H1 (cell line): Measurements from ENCODE around the gene TCF4. TPM values are rescaled to one million over a fixed set of nuclear protein-coding genes. Genes with fewer than 3 reads are reported as not detected.

Source experiments
- CTCF ChIA-PET: fragments of 300-600 bp; sonication (Branson Sonifier 250); formaldehyde crosslinking; loops from one replicate; lab custom pipeline; 2021; ENCODE audit not compliant: partially characterized antibody; lab: Charles Lee
- POLR2A ChIA-PET: fragments of 300-600 bp; sonication (Branson Sonifier 250); formaldehyde crosslinking; loops from one replicate; lab custom pipeline; 2021; ENCODE audit warnings: inconsistent platforms; ENCODE audit not compliant: partially characterized antibody; lab: Charles Lee
- DNase-seq, 2 experiments: peaks; one replicate each; pipeline versions ENCODE4 v3.0.0 to v3.0.0-alpha.2; 2010 to 2022; ENCODE audit warnings: low spot score in 2 of 2, low read depth in 1 of 2, mixed read lengths in 1 of 2
- FAIRE-seq: peaks from 2 replicates; lab custom pipeline; 2011; peaks lifted over from hg19 to GRCh38; lab: Jason Lieb, UNC
- H2AFZ ChIP-seq: 2 replicates; pipeline ENCODE4 v1.8.1; 2012; ENCODE audit warnings: low read length, inconsistent platforms
- H2AK5ac ChIP-seq: 2 replicates; pipeline ENCODE4 v1.6.1; 2013; ENCODE audit warnings: low read depth, low read length
- H2BK120ac ChIP-seq: replicated peaks from 2 replicates; pipeline ENCODE3; 2013; ENCODE audit warnings: low read depth, low read length, inconsistent platforms
- H2BK12ac ChIP-seq: 2 replicates; pipeline ENCODE4 v1.6.1; 2013; ENCODE audit warnings: low read depth, low read length
- H2BK15ac ChIP-seq: 2 replicates; pipeline ENCODE4 v1.6.1; 2013; ENCODE audit warnings: low read length
- H2BK20ac ChIP-seq: 2 replicates; pipeline ENCODE4 v1.6.1; 2013; ENCODE audit warnings: low read length
- H2BK5ac ChIP-seq: 2 replicates; pipeline ENCODE4 v1.6.1; 2013; ENCODE audit warnings: low read depth, low read length
- H3K14ac ChIP-seq: 2 replicates; pipeline ENCODE4 v1.6.1; 2013; ENCODE audit warnings: inconsistent platforms; ENCODE audit not compliant: insufficient read length
- H3K18ac ChIP-seq: 2 replicates; pipeline ENCODE4 v1.6.1; 2013; ENCODE audit warnings: low read length; ENCODE audit errors: extremely low read depth
- H3K23ac ChIP-seq: 2 replicates; pipeline ENCODE4 v1.6.1; 2013; ENCODE audit warnings: inconsistent platforms; ENCODE audit not compliant: insufficient read length
- H3K23me2 ChIP-seq: 2 replicates; pipeline ENCODE4 v1.6.1; 2013; ENCODE audit warnings: low read depth, low read length
- H3K27ac ChIP-seq: 2 replicates; pipeline ENCODE4 v1.6.1; 2011; ENCODE audit warnings: low read depth, low read length, inconsistent platforms
- H3K27me3 ChIP-seq, 4 experiments: replicated peaks in 1 of 4; 1 replicate in 1 of 4; 2 replicates in 3 of 4; pipeline versions ENCODE4 v1.6.1 to v1.8.1; 2011 to 2013; ENCODE audit warnings: low read length in 3 of 4, mild to moderate bottlenecking in 3 of 4, inconsistent platforms in 2 of 4, mixed read lengths in 2 of 4, moderate library complexity in 1 of 4; ENCODE audit not compliant: control insufficient read depth in 3 of 4, insufficient read depth in 3 of 4; ENCODE audit errors: extremely low read depth in 1 of 4
- H3K36me3 ChIP-seq, 4 experiments: 2 replicates each; pipeline versions ENCODE4 v1.6.1 to v1.8.1; 2011 to 2013; ENCODE audit warnings: mild to moderate bottlenecking in 4 of 4, low read length in 3 of 4, moderate library complexity in 2 of 4, control low read depth in 1 of 4, inconsistent platforms in 1 of 4; ENCODE audit not compliant: insufficient read depth in 4 of 4, control insufficient read depth in 2 of 4
- H3K4ac ChIP-seq: replicated peaks from 2 replicates; pipeline ENCODE3; 2013; ENCODE audit warnings: low read length, low read depth, mixed read lengths, inconsistent platforms; ENCODE audit not compliant: insufficient read length
- H3K4me1 ChIP-seq, 4 experiments: replicated peaks in 1 of 4; 1 replicate in 1 of 4; 2 replicates in 3 of 4; pipeline versions ENCODE4 v1.6.1 to v1.8.1; 2011 to 2013; ENCODE audit warnings: low read length in 3 of 4, inconsistent platforms in 2 of 4, mixed read lengths in 1 of 4; ENCODE audit not compliant: insufficient read depth in 4 of 4, control insufficient read depth in 3 of 4
- H3K4me2 ChIP-seq, 2 experiments: 2 replicates each; pipeline versions ENCODE4 v1.6.1 to v1.8.1; 2011 to 2013; ENCODE audit warnings: low read depth in 2 of 2, low read length in 2 of 2, control low read depth in 1 of 2, inconsistent platforms in 1 of 2, mild to moderate bottlenecking in 1 of 2; ENCODE audit not compliant: insufficient read depth in 1 of 2
- H3K4me3 ChIP-seq, 4 experiments: fragments of 200-600, 300-600 bp in 1 of 4; sonication (generic), shearing (Covaris generic), sonication (Bioruptor Twin) in 1 of 4; 2 replicates each; pipeline versions ENCODE4 v1.5.1 to v1.8.1; 2011 to 2016; ENCODE audit warnings: low read length in 4 of 4, low read depth in 3 of 4, control low read depth in 2 of 4, inconsistent platforms in 2 of 4, mild to moderate bottlenecking in 2 of 4, mixed read lengths in 1 of 4, moderate library complexity in 1 of 4; ENCODE audit not compliant: insufficient read depth in 2 of 4; ENCODE audit errors: extremely low read depth in 1 of 4
- H3K56ac ChIP-seq: replicated peaks from 2 replicates; pipeline ENCODE3; 2013; ENCODE audit warnings: low read depth, mild to moderate bottlenecking, mixed read lengths, low read length, inconsistent platforms; ENCODE audit not compliant: insufficient read length
- H3K79me1 ChIP-seq: 2 replicates; pipeline ENCODE4 v1.6.1; 2013; ENCODE audit warnings: low read depth, low read length, control low read depth
- H3K79me2 ChIP-seq, 2 experiments: 2 replicates each; pipeline versions ENCODE4 v1.6.1 to v1.8.1; 2012 to 2013; ENCODE audit warnings: low read length in 2 of 2, mild to moderate bottlenecking in 2 of 2, inconsistent platforms in 1 of 2; ENCODE audit not compliant: insufficient read depth in 2 of 2, control insufficient read depth in 1 of 2
- H3K9ac ChIP-seq, 4 experiments: replicated peaks in 1 of 4; 1 replicate in 1 of 4; 2 replicates in 3 of 4; pipeline versions ENCODE4 v1.6.1 to v1.8.1; 2011 to 2013; ENCODE audit warnings: low read depth in 3 of 4, low read length in 3 of 4, control low read depth in 2 of 4, mild to moderate bottlenecking in 2 of 4, moderate library complexity in 2 of 4, inconsistent platforms in 1 of 4; ENCODE audit errors: extremely low read depth in 1 of 4
- H3K9me3 ChIP-seq, 2 experiments: 2 replicates each; pipeline versions ENCODE4 v1.6.1 to v1.8.1; 2012 to 2013; ENCODE audit warnings: mild to moderate bottlenecking in 2 of 2, moderate library complexity in 2 of 2, control low read depth in 1 of 2, inconsistent platforms in 1 of 2, low read depth in 1 of 2, low read length in 1 of 2, mixed read lengths in 1 of 2; ENCODE audit not compliant: insufficient read depth in 2 of 2
- H4K20me1 ChIP-seq, 2 experiments: replicated peaks in 1 of 2; 2 replicates each; pipeline versions ENCODE3 to v1.8.1; 2011 to 2013; ENCODE audit warnings: inconsistent platforms in 2 of 2, low read length in 2 of 2, mild to moderate bottlenecking in 1 of 2; ENCODE audit not compliant: insufficient read depth in 2 of 2, control insufficient read depth in 1 of 2
- H4K5ac ChIP-seq: 2 replicates; pipeline ENCODE4 v1.6.1; 2013; ENCODE audit warnings: low read length, low read depth, mixed read lengths, inconsistent platforms; ENCODE audit not compliant: insufficient read length
- H4K8ac ChIP-seq: 2 replicates; pipeline ENCODE4 v1.8.0; 2013; ENCODE audit warnings: mild to moderate bottlenecking, moderate library complexity, low read length, inconsistent platforms; ENCODE audit not compliant: insufficient read depth; ENCODE audit errors: extremely low read depth
- H4K91ac ChIP-seq: replicated peaks from 2 replicates; pipeline ENCODE3; 2013; ENCODE audit warnings: low read length, mixed read lengths, inconsistent platforms; ENCODE audit not compliant: insufficient read length
- KDM5A ChIP-seq: fragments of 200-600 bp; IDR thresholded peaks from 2 replicates; pipeline ENCODE4 v1.7.1; 2012; ENCODE audit warnings: mild to moderate bottlenecking, low read length, inconsistent platforms, mixed read lengths
- SIX5 ChIP-seq: IDR thresholded peaks from 2 replicates; pipeline ENCODE4 v1.6.1; 2011; ENCODE audit warnings: mild to moderate bottlenecking, low read depth, low read length
- WGBS, 2 experiments: shearing (Covaris generic) in 1 of 2; methylation state at CpG; one replicate each; pipeline versions ENCODE4 v1.1.6 to v1.1.7; 2013 to 2015; ENCODE audit warnings: low lambda C conversion rate in 2 of 2, mixed read lengths in 2 of 2, inconsistent platforms in 1 of 2, low coverage in 1 of 2, missing lambda C conversion rate in 1 of 2; ENCODE audit not compliant: insufficient replicate concordance in 2 of 2, insufficient coverage in 1 of 2, insufficient read length in 1 of 2; ENCODE audit errors: extremely low coverage in 1 of 2, missing lambda C conversion rate in 1 of 2; 5-methylcytosine and 5-hydroxymethylcytosine counted together
- polyA plus RNA-seq, 7 experiments: library from polyadenylated mRNA; depleted of rRNA in 3 of 7; stranded (reverse) in 5 of 7; unstranded in 2 of 7; fragments of >200 nt in 5 of 7; fragments of 200-250 nt in 2 of 7; gene quantifications; 1 replicate in 5 of 7; 2 replicates in 1 of 7; 4 replicates in 1 of 7; pipeline versions ENCODE4 v1.2.1 to v1.2.3, GENCODE V29; 2011 to 2013; ENCODE audit warnings: missing spikeins in 2 of 7, mixed read lengths in 2 of 7
- total RNA-seq: library from RNA; stranded (reverse); fragmentation: NEBNext Ultra II Directional; extraction: Animal tissue kit (Norgen Biotek cat#: 25700); gene quantifications from 2 replicates; pipeline ENCODE4 v1.2.1, GENCODE V29; 2021

Gene TCF4
- total and polyA plus RNA-seq, 2 of the 8 experiments (the other 6 are each of a cell fraction or from before 2014, with no cell fraction given) = 59.3 to 118 TPM

GRCh38 chr18:55264108-55264507, 323.9 kb downstream of the TCF4 start:
- H3K79me1 ChIP-seq = no peaks in the 10 kb centered on the region
- no peaks in the 10 kb centered on the region for H3K27me3 ChIP-seq
- TF ChIP-seq KDM5A (no peak), SIX5 (peak; percentile 4; the same call in 1 of the 2 replicates)
- no peak overlapping the region for H4K91ac ChIP-seq
- H2BK20ac ChIP-seq = no peak overlapping the region
- H2AFZ ChIP-seq = no peak overlapping the region
- ChIA-PET CTCF (interaction anchor here (1.3 to 2.1 kb wide), 3 partner anchors 11 to 29 kb away, joined by 3 to 11 read pairs (median 3); no protein-coding TSS in a partner anchor), POLR2A (no interaction called here)
- 66% methylated on average over 3 of the region's 3 CpGs; no CpG with 5 or more reads in 1 of the 2 experiments for WGBS, 2 experiments
- no peak overlapping the region for H3K27ac ChIP-seq
- H3K23me2 ChIP-seq = no peaks in the 10 kb centered on the region
- H3K36me3 ChIP-seq = peaks cover 2 to 36% (median 18%) of the 10 kb centered on the region in 4 experiments; a peak in 5 of 8 replicates
- no peak overlapping the region for H4K8ac ChIP-seq
- H3K18ac ChIP-seq = no peak overlapping the region
- H4K20me1 ChIP-seq = no peaks in the 10 kb centered on the region
- H2AK5ac ChIP-seq = no peak overlapping the region
- H3K9ac ChIP-seq = no peak overlapping the region
- no peaks in the 10 kb centered on the region for H3K79me2 ChIP-seq
- no peak overlapping the region for H4K5ac ChIP-seq
- DNase-seq (no peak), FAIRE-seq (peak; percentile 70)
- no peaks in the 10 kb centered on the region for H3K9me3 ChIP-seq
- H3K56ac ChIP-seq = no peak overlapping the region
- H3K4me1 ChIP-seq = peaks cover 0 to 7% (median 5%) of the 10 kb centered on the region in 4 experiments; a peak in 4 of 7 replicates
- no peak overlapping the region for H2BK12ac ChIP-seq
- H3K4me2 ChIP-seq = no peak overlapping the region
- no peak overlapping the region for H3K14ac ChIP-seq
- H2BK5ac ChIP-seq = no peak overlapping the region
- no peak overlapping the region for H3K23ac ChIP-seq
- no peak overlapping the region for H3K4ac ChIP-seq
- H2BK15ac ChIP-seq = no peak overlapping the region
- H3K4me3 ChIP-seq = no peak overlapping the region
- H2BK120ac ChIP-seq = no peak overlapping the region
